GM19468 (cell line): Measurements from ENCODE around the gene HOXB3.
"Not testable (repeated sequence)": the region's sequence is repeated elsewhere in the genome, so short reads cannot be mapped to it uniquely, and the experiment has no call there.

Experiments used
- ATAC-seq: cut with Tn5 transposase; IDR thresholded peaks from one replicate; pipeline ENCODE4 v1.9.1; 2021; ENCODE audit warnings: mild to moderate bottlenecking, moderate library complexity, moderate number of reproducible peaks; ENCODE audit not compliant: unreplicated experiment; ENCODE audit errors: extremely low read depth

Gene HOXB3

DNA sequence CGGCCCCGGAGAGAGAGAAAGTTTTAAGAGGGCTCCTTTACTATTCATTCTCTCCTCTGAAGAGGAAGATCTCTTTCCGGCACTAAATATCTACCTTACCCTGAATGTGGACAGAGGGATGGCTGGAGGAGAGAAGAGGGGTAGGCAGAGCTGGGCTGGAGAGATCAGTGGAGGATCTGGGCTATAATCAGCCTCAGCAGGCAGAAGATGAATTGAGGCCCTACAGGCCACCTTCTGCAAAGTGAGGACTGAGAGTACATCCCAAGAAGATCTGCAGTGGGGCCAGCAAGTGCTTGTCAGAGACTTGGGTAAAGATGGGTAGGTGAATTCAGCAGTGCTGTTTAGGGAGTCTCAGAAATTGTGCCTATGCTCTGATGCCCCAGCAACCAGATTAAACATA lies 52.7 kb downstream of the HOXB3 start:
- ATAC-seq = no peak

DNA sequence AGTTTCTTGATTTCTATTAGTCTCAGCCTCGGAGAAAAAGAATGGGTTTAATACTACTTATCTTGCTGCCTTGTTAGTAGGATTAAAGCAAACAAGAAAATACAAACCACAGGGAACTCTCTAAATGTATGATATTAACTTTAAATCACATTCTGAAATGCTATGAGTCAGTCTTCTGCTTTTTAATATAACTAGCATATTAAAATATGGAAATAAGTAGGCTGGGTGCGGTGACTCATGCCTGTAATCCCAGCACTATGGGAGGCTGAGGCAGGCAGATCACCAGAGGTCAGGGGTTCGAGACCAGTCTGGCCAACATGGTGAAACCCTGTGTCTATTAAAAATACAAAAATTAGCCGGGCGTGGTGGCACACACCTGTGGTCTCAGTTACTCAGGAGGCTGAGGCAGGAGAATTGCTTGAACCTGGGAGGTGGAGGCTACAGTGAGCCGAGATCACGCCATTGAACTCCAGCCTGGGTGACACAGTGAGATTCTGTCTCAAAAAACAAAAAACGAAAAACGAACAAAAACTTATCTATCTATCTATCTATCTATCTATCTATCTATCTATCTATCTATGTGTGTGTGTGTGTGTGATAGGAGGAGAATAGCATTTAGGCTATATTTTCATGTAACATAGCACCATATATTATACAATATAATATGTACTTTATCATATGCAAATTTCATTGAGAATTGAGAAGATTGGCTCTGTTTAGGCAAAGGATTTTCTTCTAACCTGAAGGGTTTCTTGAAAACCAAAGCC lies 54.1 kb downstream of the HOXB3 start:
- ATAC-seq = not testable (repeated sequence)

DNA sequence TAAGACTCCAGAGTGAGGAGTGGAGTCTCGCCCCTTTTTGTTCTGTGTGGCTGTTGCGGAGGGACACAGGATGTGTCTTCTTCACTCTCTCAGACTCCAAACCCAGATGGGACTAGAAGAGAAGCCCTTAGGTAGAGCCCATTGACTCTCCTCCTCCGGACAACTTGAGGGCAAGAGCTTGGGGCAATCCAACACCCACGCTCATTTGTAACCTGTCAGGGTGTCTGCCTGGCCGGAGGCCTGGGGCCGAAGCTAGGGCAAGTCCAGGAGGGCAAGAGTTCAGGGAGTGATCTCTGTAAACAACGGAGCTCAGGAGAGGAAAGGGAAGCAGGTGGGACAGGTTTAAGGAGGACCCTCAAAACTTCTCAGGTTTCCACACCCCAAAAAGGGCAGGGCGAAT lies 57.8 kb downstream of the HOXB3 start:
- no peak for ATAC-seq

DNA sequence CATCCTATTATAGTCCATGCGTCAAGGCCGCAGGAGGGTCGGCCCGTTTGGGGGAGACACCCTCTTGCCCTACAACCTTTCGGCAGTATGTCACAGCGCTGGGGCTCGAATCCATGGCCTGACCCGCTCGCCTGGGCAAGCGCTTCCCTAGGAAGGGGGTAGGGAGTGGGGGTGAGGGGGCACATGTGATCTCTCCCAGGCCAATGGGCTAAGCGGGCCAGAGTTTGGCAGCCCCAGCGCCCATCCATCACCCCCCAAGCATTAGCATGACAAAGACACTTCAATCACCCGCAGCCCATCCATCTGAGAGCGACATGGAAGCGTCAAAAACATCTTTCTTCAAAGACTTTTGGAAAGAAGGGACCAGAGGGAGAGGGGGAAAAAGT lies 59.2 kb downstream of the HOXB3 start, which contains the start of gene HOXB1:
TSS of gene HOXB1 (minus strand) at position 125 of the 386 bp plus-strand sequence. CDS start at position 18, 107 bp downstream.
- ATAC-seq = no peak

DNA sequence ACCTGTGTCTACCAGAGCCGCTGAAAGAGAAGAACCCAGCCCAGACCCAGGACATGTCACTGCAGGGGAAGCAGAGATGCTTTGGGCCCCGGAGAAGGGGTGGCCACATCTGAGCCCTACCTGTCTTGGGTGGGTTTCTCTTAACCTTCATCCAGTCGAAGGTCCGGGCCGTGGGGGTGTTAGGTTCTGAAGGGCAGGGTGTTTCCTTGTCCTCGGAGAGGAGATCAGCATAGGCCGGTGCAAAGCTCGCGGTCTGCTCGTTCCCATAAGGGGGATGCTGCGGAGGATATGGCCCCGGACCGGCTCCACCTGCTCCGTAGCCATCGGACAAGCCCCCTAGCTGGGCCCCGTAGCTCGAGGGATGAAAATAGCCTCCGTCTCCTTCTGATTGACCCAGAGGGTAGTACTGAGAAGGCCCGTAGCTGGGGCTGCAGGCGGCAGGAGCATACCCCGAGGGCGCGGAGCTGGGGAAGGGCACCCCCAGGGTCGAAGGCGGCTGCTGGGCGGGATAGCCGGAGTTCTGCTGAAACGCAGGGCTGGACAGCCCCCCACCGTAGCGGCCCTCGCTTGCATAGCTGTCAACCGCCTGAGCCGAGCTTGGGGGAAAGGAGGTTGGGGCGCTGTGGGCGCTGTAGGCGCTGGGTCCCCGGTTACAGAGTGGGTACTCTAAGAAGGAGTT lies 59.7 kb downstream of the HOXB3 start:
- ATAC-seq = no peak

- ATAC-seq = no peak
Measured at GRCh38 chr17:48529683-48530009, 60.4 kb downstream of the HOXB3 start.

GRCh38 chr17:48528936-48529682 lies 60.9 kb downstream of the HOXB3 start:
- no peak for ATAC-seq

- ATAC-seq = no peak
Measured at GRCh38 chr17:48528153-48528935, 61.7 kb downstream of the HOXB3 start.

GRCh38 chr17:48527547-48527932 lies 62.5 kb downstream of the HOXB3 start:
- no peak for ATAC-seq

DNA sequence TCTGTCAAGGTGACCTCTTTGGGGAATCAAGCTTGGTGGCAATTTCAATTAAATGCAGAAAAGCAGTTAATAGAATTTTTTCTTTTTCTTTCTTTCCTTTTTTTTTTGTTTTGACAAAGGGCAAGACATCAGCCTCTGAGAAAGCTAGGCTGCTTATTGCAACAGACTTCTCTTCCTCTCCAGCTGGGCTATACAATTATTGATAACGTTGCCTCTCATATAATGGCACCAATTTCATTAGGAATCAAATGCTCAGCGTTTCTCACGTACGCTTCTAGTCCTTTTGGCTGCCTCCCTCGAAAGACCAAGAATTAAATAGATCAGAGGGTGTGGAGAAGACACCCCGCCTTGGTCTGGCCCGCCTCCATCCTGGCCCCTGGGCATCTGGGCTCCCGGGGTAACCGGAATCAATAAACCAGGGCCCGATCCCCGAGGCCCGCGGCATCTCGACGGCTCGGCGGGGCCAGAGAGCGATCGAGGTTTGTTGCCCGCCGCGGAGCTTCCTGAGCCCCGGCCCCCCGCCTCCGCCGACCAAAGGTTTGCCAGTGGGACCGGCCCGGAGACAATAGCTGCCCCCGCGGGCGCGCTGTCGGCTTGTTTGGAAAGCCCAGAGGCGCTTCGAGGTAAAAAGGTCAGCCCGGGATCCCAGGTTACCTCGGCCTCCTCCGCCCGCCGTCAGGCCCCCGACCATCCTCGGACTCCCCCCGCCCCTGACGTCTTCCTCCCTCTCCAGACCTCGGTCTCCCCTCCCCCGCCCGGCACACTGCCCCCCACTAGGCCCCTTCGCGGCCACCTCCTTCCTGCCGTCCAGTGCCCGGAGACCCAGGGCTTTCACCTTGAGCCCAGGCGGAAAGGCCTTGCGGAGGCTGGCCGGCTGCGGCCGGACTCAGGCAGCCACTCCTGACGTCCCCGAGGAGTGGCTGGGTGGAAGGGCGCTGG lies 63.2 kb downstream of the HOXB3 start:
- no peak for ATAC-seq

DNA sequence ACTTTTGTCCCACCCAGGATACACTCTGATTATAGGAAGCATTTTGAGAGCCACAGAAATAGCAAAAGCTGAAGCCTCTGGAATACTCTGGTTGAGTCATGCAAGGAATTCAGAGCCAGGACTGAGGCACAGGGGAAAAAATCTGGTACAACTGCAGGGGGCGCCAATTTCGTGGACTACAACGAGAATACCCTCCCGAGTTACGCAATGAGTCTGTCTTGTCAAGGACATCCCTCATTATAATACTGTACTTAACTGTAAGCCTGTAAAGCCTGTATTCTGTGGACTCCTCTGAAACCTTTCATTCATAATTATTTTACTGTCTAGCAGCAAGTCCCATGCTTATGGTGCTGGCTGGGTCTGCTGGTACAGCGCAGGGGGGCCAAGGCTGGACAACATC lies 67.0 kb downstream of the HOXB3 start:
- ATAC-seq = no peak

GRCh38 chr17:48522031-48522653 lies 67.9 kb downstream of the HOXB3 start:
- ATAC-seq = no peak

- ATAC-seq = no peak
Measured at GRCh38 chr17:48520631-48521079, 69.4 kb downstream of the HOXB3 start.

- ATAC-seq = no peak
Measured at GRCh38 chr17:48519427-48519826, 70.6 kb downstream of the HOXB3 start.

GRCh38 chr17:48517478-48517877 lies 72.6 kb downstream of the HOXB3 start:
- ATAC-seq = peak; percentile 22

DNA sequence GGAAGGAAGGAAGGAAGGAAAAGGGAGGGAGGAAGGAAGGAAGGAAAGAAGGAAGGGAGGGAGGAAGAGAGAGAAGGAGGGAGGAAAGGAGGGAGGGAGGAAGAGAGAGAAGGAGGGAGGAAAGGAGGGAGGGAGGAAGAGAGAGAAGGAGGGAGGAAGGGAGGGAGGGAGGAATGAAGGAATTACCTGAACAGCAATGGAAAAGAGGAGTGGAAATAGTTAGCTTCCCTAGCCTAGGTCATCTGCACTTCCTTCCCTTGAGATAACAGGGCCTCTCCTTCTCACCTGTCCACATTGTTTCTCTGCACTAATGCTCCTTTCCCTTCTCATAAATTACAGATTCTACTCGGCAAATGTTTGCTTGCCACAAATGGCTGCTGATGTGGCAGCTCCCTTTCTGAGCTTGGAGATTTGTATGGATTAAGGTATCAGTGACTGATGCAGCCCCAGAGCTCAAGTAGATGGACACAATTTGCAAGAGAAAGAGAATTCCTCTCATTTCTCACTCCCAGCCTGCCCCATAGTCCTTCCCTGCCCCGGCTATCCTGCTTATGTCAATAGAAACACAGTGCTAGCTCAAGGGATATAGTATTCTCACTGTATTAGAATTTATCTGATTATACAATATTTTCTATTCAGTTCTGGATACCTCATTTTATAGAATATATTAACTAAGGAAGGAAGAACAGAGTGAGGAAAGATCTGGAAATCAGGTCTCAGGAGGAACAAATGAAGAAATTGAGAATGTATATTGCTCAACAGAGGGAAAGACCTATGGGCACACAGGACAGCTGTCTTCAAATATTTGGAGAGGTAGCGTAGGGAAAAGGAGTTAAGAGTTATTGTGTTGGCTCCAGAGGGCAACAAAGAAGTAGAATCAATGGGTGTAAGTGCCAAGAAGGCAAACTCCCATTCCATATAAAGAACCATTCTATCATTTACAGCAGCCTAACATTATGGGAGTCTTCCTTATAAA lies 73.8 kb downstream of the HOXB3 start:
- ATAC-seq = no peak

GRCh38 chr17:48514477-48514876 lies 75.6 kb downstream of the HOXB3 start:
- ATAC-seq = no peak
